Measurements from ENCODE around the gene MMP19.
A peak's percentile ranks its signal among the peaks of the same experiment; 100 is the strongest.

MMP19 gene

GRCh38 chr12:55806982-55807381 is 35.8 kb downstream of the MMP19 start:
- DNase-seq, result no peak

- no peak for DNase-seq
Observed at GRCh38 chr12:55797550-55797949, 45.2 kb downstream of the MMP19 start.

- DNase-seq, result peak; percentile 33
Observed at GRCh38 chr12:55797068-55797467, 45.7 kb downstream of the MMP19 start.

- DNase-seq, result no peak
Observed at GRCh38 chr12:55795950-55796349, 46.8 kb downstream of the MMP19 start.

GRCh38 chr12:55789893-55790292 is 52.8 kb downstream of the MMP19 start:
- no peak for DNase-seq

GRCh38 chr12:55789171-55789570 is 53.6 kb downstream of the MMP19 start:
- DNase-seq, result no peak

- DNase-seq, result no peak
Observed at GRCh38 chr12:55788546-55788945, 54.2 kb downstream of the MMP19 start.

Measured in DMS153 (cell line).